ENCODE measurements around the gene ZNF688. TPM values are rescaled to one million over a fixed set of nuclear protein-coding genes. Genes with fewer than 3 reads are reported as not detected.
A peak's percentile ranks its signal among the peaks of the same experiment; 100 is the strongest.

Gene ZNF688
- total and polyA plus RNA-seq, 2 of the 13 experiments (the other 11 are each of a cell fraction or from before 2014, with no cell fraction given) = 2.4 to 5.4 TPM

GRCh38 chr16:30555315-30556124 lies 16.0 kb downstream of the ZNF688 start (continued):
- TF ChIP-seq RBFOX2 (IDR thresholded peaks at IDR 0.05; ENCODE audit: low read depth, low read length) (peak; percentile 83), HNRNPL (IDR thresholded peaks at IDR 0.05; ENCODE audit: low read depth, low read length) (0 out of 2 replicates have a peak, but pooled peaks have one; percentile 18), ZNF275 (CRISPR knock-in tag; IDR thresholded peaks at IDR 0.05; ENCODE audit: borderline replicate concordance) (no peak), SRSF4 (IDR thresholded peaks at IDR 0.05; ENCODE audit: low read depth, low read length, poor library complexity, severe bottlenecking) (peak; percentile 59), ZNF776 (CRISPR knock-in tag; IDR thresholded peaks at IDR 0.05) (peak; percentile 3; the same call in 1 of the 2 replicates), ZNF292 (CRISPR knock-in tag; IDR thresholded peaks at IDR 0.05; ENCODE audit: borderline replicate concordance, low read depth) (no peak), SIX4 (CRISPR knock-in tag; IDR thresholded peaks at IDR 0.05) (no peak), ZNF251 (CRISPR knock-in tag; IDR thresholded peaks at IDR 0.05) (no peak), HOXA3 (CRISPR knock-in tag; IDR thresholded peaks at IDR 0.05) (peak; percentile 31; the same call in 1 of the 2 replicates), TBX2 (CRISPR knock-in tag; IDR thresholded peaks at IDR 0.05; ENCODE audit: borderline replicate concordance) (0 out of 2 replicates have a peak, but pooled peaks have one; percentile 34), ZNF17 (CRISPR knock-in tag; IDR thresholded peaks at IDR 0.05) (no peak), SSRP1 (CRISPR knock-in tag; IDR thresholded peaks at IDR 0.05) (no peak), ZC3H13 (CRISPR knock-in tag; IDR thresholded peaks at IDR 0.05) (peak; percentile 12; the same call in 1 of the 2 replicates)
- TF ChIP-seq, protein P1, sequence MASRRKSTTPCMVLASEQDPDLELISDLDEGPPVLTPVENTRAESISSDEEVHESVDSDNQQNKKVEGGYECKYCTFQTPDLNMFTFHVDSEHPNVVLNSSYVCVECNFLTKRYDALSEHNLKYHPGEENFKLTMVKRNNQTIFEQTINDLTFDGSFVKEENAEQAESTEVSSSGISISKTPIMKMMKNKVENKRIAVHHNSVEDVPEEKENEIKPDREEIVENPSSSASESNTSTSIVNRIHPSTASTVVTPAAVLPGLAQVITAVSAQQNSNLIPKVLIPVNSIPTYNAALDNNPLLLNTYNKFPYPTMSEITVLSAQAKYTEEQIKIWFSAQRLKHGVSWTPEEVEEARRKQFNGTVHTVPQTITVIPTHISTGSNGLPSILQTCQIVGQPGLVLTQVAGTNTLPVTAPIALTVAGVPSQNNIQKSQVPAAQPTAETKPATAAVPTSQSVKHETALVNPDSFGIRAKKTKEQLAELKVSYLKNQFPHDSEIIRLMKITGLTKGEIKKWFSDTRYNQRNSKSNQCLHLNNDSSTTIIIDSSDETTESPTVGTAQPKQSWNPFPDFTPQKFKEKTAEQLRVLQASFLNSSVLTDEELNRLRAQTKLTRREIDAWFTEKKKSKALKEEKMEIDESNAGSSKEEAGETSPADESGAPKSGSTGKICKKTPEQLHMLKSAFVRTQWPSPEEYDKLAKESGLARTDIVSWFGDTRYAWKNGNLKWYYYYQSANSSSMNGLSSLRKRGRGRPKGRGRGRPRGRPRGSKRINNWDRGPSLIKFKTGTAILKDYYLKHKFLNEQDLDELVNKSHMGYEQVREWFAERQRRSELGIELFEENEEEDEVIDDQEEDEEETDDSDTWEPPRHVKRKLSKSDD (CRISPR knock-in tag; IDR thresholded peaks at IDR 0.05; ENCODE audit: low read depth) = 0 out of 2 replicates have a peak, but pooled peaks have one; percentile 55

All from HepG2 (cell line).